ENCODE data around the gene CMSS1.
"Not testable (repeated sequence)": the region's sequence is repeated elsewhere in the genome, so short reads cannot be mapped to it uniquely, and the experiment has no call there.

The CMSS1 gene

GRCh38 chr3:100207886-100208285 lies 390.2 kb downstream of the CMSS1 start:
- DNase-seq, result no peak

GRCh38 chr3:100209169-100209568 lies 391.5 kb downstream of the CMSS1 start:
- DNase-seq, result no peak

GRCh38 chr3:100209948-100210771 lies 392.5 kb downstream of the CMSS1 start:
- DNase-seq, result no peak

- no peak for DNase-seq
Observed at GRCh38 chr3:100210772-100211135, 393.1 kb downstream of the CMSS1 start.

- no peak for DNase-seq
Observed at GRCh38 chr3:100213891-100214573, 396.4 kb downstream of the CMSS1 start.

GRCh38 chr3:100214574-100214964 lies 396.9 kb downstream of the CMSS1 start:
- DNase-seq, result no peak

- DNase-seq, result no peak
Observed at GRCh38 chr3:100216713-100217112, 399.1 kb downstream of the CMSS1 start.

GRCh38 chr3:100221159-100221558 lies 403.5 kb downstream of the CMSS1 start:
- DNase-seq, result no peak

GRCh38 chr3:100225193-100225592 lies 407.5 kb downstream of the CMSS1 start:
- DNase-seq, result no peak

- DNase-seq, result no peak
Observed at GRCh38 chr3:100225883-100226282, 408.2 kb downstream of the CMSS1 start.

- DNase-seq, result no peak
Observed at GRCh38 chr3:100226712-100227429, 409.2 kb downstream of the CMSS1 start.

- no peak for DNase-seq
Observed at GRCh38 chr3:100227511-100227921, 409.9 kb downstream of the CMSS1 start.

- DNase-seq, result no peak
Observed at GRCh38 chr3:100228247-100228646, 410.6 kb downstream of the CMSS1 start.

- DNase-seq, result not testable (repeated sequence)
Observed at GRCh38 chr3:100229188-100229587, 411.5 kb downstream of the CMSS1 start.

GRCh38 chr3:100230710-100231109 lies 413.0 kb downstream of the CMSS1 start:
- no peak for DNase-seq

Data from NCI-H446 (cell line).